MM.1S (cell line): ENCODE results near the gene CACNG3.

Experiments
- CTCF ChIP-seq: fragments of 300-600 bp; sonication (generic); IDR thresholded peaks from 2 replicates; pipeline ENCODE4 v1.5.1; 2016; ENCODE audit warnings: antibody characterized with exemption, low read length, mixed read lengths
- EZH2phosphoT487 ChIP-seq: fragments of 300-600 bp; sonication (generic); IDR thresholded peaks from 2 replicates; pipeline ENCODE4 v1.6.1; 2018; ENCODE audit warnings: antibody characterized with exemption, low read length

DNA sequence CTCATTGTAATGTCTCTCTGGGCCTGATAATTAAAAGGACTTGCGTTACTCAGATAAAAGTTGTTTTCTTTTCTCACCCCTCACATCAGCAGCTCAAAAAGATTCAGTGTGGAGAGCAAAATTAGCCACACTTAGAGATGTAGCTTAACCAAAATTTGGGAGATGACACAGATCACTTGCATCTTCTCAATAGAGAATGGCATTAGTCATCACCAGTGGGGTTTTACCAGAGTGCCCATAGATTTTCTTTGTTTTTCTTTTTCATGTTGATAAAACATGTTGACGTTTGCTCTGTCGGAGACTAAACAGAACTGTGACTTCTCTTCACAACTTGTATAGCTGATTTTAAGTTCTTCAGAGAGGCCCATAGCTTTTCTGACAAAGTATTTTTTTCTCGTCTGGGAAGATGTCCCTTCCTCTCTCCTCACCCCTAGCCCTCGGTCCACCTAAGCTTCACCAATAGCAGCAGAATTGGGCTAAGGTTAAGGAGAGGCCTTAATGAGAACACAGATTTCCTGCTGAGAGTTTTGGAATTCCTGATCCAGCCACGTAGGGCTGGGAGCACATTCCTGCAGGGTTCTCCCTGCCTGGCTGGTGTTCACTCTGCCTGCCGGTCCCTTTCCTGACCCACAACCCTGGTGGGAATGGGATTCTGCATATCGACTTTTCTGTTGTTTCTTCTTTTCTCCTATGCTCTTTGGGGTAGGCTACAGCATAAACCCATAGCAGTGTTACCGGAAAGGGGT lies 92.6 kb downstream of the CACNG3 start:
- TF ChIP-seq CTCF = no peak
- TF ChIP-seq EZH2phosphoT487 = no peak
